Measurements from ENCODE around the gene FBP2. TPM values are rescaled to one million over a fixed set of nuclear protein-coding genes. Genes with fewer than 3 reads are reported as not detected.

Gene FBP2
- under 1 TPM in 1 of 2 donors, not detected in 1; 0.88 TPM for total RNA-seq
- under 1 TPM in 1 of 2 donors, not detected in 1; 0.02 TPM for polyA plus RNA-seq
- long read RNA-seq, donor 1 = 0 reads
- long read RNA-seq, donor 2 = 0 reads
- long read RNA-seq, donor 3 = 0 reads
- long read RNA-seq, donor 4 = 0 reads
- long read RNA-seq, donor 5 = 0 reads

GRCh38 chr9:94593459-94594345 is at the start of gene FBP2:
Gene FBP2 (minus strand): TSS chr9:94593824. CDS start chr9:94593726, 98 bp downstream.
- ATAC-seq (ENCODE audit: insufficient read depth, low FRiP score) (no peak), DNase-seq (peak in 2 of 3 donors; percentile 47 to 48)
- H3K36me3 ChIP-seq (ENCODE audit: control insufficient read depth in 4 of 4, insufficient read depth in 4 of 4, low read length in 4 of 4) = no peaks in the 10 kb centered on the region
- H3K4me3 ChIP-seq = no peak within 1 kb of the TSS
- no peak for TF ChIP-seq CTCF (IDR thresholded peaks at IDR 0.05; ENCODE audit: control extremely low read depth, extremely low read depth)
- no peaks in the 10 kb centered on the region for H3K27me3 ChIP-seq (ENCODE audit: control insufficient read depth in 3 of 3, insufficient read depth in 3 of 3, low read length in 2 of 3)
- WGBS, 2 donors = 72 to 82% methylated on average over 21 of the region's 21 CpGs
- no peak within 1 kb of the TSS for H3K27ac ChIP-seq (ENCODE audit: low read depth in 1 of 2, low read length in 1 of 2)
- H3K9me3 ChIP-seq (ENCODE audit: control insufficient read depth in 4 of 4, insufficient read depth in 3 of 4, low read length in 3 of 4) = peaks cover 0 to 3% (median 0%) of the 10 kb centered on the region in 4 donors
- H3K4me1 ChIP-seq (ENCODE audit: control insufficient read depth in 5 of 5, insufficient read depth in 5 of 5, low read length in 5 of 5) = peaks cover 0 to 3% (median 0%) of the 10 kb centered on the region in 5 donors
- H3K9ac ChIP-seq (ENCODE audit: insufficient read depth in 1 of 2, low read length in 2 of 2) = no peak within 1 kb of the TSS

- Histone ChIP-seq H3K4me3 (no peak overlapping the region), H3K36me3 (ENCODE audit: control insufficient read depth in 4 of 4, insufficient read depth in 4 of 4, low read length in 4 of 4) (no peaks in the 10 kb centered on the region), H3K27me3 (ENCODE audit: control insufficient read depth in 3 of 3, insufficient read depth in 3 of 3, low read length in 2 of 3) (peaks cover 0 to 4% (median 2%) of the 10 kb centered on the region in 3 donors), H3K4me1 (ENCODE audit: control insufficient read depth in 5 of 5, insufficient read depth in 5 of 5, low read length in 5 of 5) (peaks cover 0 to 14% (median 0%) of the 10 kb centered on the region in 5 donors), H3K27ac (ENCODE audit: low read depth in 1 of 2, low read length in 1 of 2) (peak overlapping the region in 1 of 2 donors; percentile 63), H3K9me3 (ENCODE audit: control insufficient read depth in 4 of 4, insufficient read depth in 3 of 4, low read length in 3 of 4) (peaks cover 0 to 1% (median 0%) of the 10 kb centered on the region in 4 donors), H3K9ac (ENCODE audit: insufficient read depth in 1 of 2, low read length in 2 of 2) (no peak overlapping the region)
- 43 to 56% methylated on average over 8 of the region's 8 CpGs for WGBS, 2 donors
- no peak for DNase-seq
- no peak for TF ChIP-seq CTCF (IDR thresholded peaks at IDR 0.05; ENCODE audit: control extremely low read depth, extremely low read depth)
- no peak for ATAC-seq (ENCODE audit: insufficient read depth, low FRiP score)
Observed at GRCh38 chr9:94643176-94643575, 49.6 kb upstream of the FBP2 start.

GRCh38 chr9:94642501-94642900 is 48.9 kb upstream of the FBP2 start:
- Histone ChIP-seq H3K27me3 (ENCODE audit: control insufficient read depth in 3 of 3, insufficient read depth in 3 of 3, low read length in 2 of 3) (peaks cover 0 to 4% (median 2%) of the 10 kb centered on the region in 3 donors), H3K27ac (ENCODE audit: low read depth in 1 of 2, low read length in 1 of 2) (peak overlapping the region in 1 of 2 donors; percentile 63), H3K9me3 (ENCODE audit: control insufficient read depth in 4 of 4, insufficient read depth in 3 of 4, low read length in 3 of 4) (peaks cover 0 to 2% (median 0%) of the 10 kb centered on the region in 4 donors), H3K36me3 (ENCODE audit: control insufficient read depth in 4 of 4, insufficient read depth in 4 of 4, low read length in 4 of 4) (no peaks in the 10 kb centered on the region), H3K4me1 (ENCODE audit: control insufficient read depth in 5 of 5, insufficient read depth in 5 of 5, low read length in 5 of 5) (peaks cover 0 to 14% (median 0%) of the 10 kb centered on the region in 5 donors), H3K9ac (ENCODE audit: insufficient read depth in 1 of 2, low read length in 2 of 2) (no peak overlapping the region), H3K4me3 (no peak overlapping the region)
- TF ChIP-seq CTCF (IDR thresholded peaks at IDR 0.05; ENCODE audit: control extremely low read depth, extremely low read depth) = no peak
- DNase-seq = no peak
- 87 to 93% methylated on average over 5 of the region's 5 CpGs for WGBS, 2 donors
- no peak for ATAC-seq (ENCODE audit: insufficient read depth, low FRiP score)
